GM23338 (cell line): ENCODE data around the gene TNFRSF4. TPM values are rescaled to one million over a fixed set of nuclear protein-coding genes. Genes with fewer than 3 reads are reported as not detected.

ENCODE experiments used
- ATAC-seq: fragments of 200-7000 bp; cut with Tn5 transposase; 3 replicates; pipeline ENCODE4 v1.9.1; 2020
- DNase-seq: peaks from one replicate; pipeline ENCODE4 v3.0.0-alpha.2; 2015; ENCODE audit warnings: low spot score
- H2AFZ ChIP-seq: fragments of 200-600 bp; sonication (generic); 2 replicates; pipeline ENCODE4 v1.8.0; 2016; ENCODE audit warnings: antibody characterized with exemption, mild to moderate bottlenecking, moderate library complexity
- H3F3A ChIP-seq: fragments of 200-600 bp; sonication (generic); replicated peaks from 2 replicates; pipeline ENCODE4 v1.8.0; 2017; ENCODE audit warnings: antibody characterized with exemption, mixed run types, low read depth
- H3K27ac ChIP-seq: fragments of 200-600 bp; sonication (generic); 2 replicates; pipeline ENCODE4 v1.6.1; 2016; ENCODE audit warnings: low read depth
- H3K27me3 ChIP-seq: fragments of 200-600 bp; sonication (generic); 2 replicates; pipeline ENCODE4 v1.8.0; 2016; ENCODE audit warnings: mild to moderate bottlenecking, mixed run types, moderate library complexity; ENCODE audit not compliant: insufficient read depth
- H3K36me3 ChIP-seq: fragments of 200-600 bp; sonication (generic); 2 replicates; pipeline ENCODE4 v1.8.0; 2016; ENCODE audit warnings: mild to moderate bottlenecking; ENCODE audit not compliant: insufficient read depth
- H3K4me1 ChIP-seq: fragments of 200-600 bp; sonication (generic); 2 replicates; pipeline ENCODE4 v1.8.0; 2016; ENCODE audit warnings: mild to moderate bottlenecking, moderate library complexity; ENCODE audit not compliant: insufficient read depth
- H3K4me2 ChIP-seq: fragments of 200-600 bp; sonication (generic); 2 replicates; pipeline ENCODE4 v1.7.1; 2017; ENCODE audit warnings: mixed run types
- H3K4me3 ChIP-seq: fragments of 200-600 bp; sonication (generic); 2 replicates; pipeline ENCODE4 v1.6.1; 2016; ENCODE audit warnings: mixed run types
- H3K79me2 ChIP-seq: fragments of 200-600 bp; sonication (generic); replicated peaks from 2 replicates; pipeline ENCODE4 v1.8.0; 2017; ENCODE audit warnings: mild to moderate bottlenecking; ENCODE audit not compliant: insufficient read depth
- H3K9me2 ChIP-seq: fragments of 200-600 bp; sonication (generic); 2 replicates; pipeline ENCODE4 v1.8.0; 2017; ENCODE audit not compliant: insufficient read depth
- H4K20me1 ChIP-seq: fragments of 200-600 bp; sonication (generic); replicated peaks from 2 replicates; pipeline ENCODE4 v1.8.0; 2017; ENCODE audit warnings: mild to moderate bottlenecking; ENCODE audit not compliant: insufficient read depth
- H3K27ac Mint-ChIP-seq: 2 replicates; pipeline ENCODE4 v1.8.0; 2020; ENCODE audit warnings: inconsistent platforms, mild to moderate bottlenecking, moderate library complexity, mixed read lengths
- H3K27me3 Mint-ChIP-seq: 3 replicates; pipeline ENCODE4 v1.8.0; 2022; ENCODE audit warnings: low read depth, mild to moderate bottlenecking, moderate library complexity, mixed read lengths, inconsistent platforms; ENCODE audit not compliant: insufficient read depth, poor library complexity
- H3K36me3 Mint-ChIP-seq: 3 replicates; pipeline ENCODE4 v1.8.0; 2021; ENCODE audit warnings: low read depth, mild to moderate bottlenecking, inconsistent platforms, moderate library complexity, mixed read lengths
- H3K4me1 Mint-ChIP-seq: 3 replicates; pipeline ENCODE4 v1.8.0; 2020; ENCODE audit warnings: mild to moderate bottlenecking, inconsistent platforms, mixed read lengths
- H3K4me3 Mint-ChIP-seq: 3 replicates; pipeline ENCODE4 v1.8.0; 2021; ENCODE audit warnings: moderate library complexity, mild to moderate bottlenecking, inconsistent platforms, mixed read lengths
- H3K9me3 Mint-ChIP-seq: 3 replicates; pipeline ENCODE4 v1.8.0; 2020; ENCODE audit warnings: moderate library complexity, mild to moderate bottlenecking, inconsistent platforms, mixed read lengths
- ETS1 ChIP-seq: IDR thresholded peaks from 2 replicates; pipeline ENCODE4 v1.6.1; 2016; ENCODE audit warnings: antibody characterized with exemption
- EZH2 ChIP-seq: fragments of 200-600 bp; sonication (generic); IDR thresholded peaks from one replicate; pipeline ENCODE4 v1.8.0; 2017; ENCODE audit warnings: antibody characterized with exemption, mild to moderate bottlenecking, low read depth; ENCODE audit not compliant: unreplicated experiment
- REST ChIP-seq: IDR thresholded peaks from one replicate; pipeline ENCODE4 v1.6.1; 2018; ENCODE audit warnings: antibody characterized with exemption; ENCODE audit not compliant: unreplicated experiment
- ZNF331 ChIP-seq: fragments of 250-450 bp; sonication (Bioruptor Pico); IDR thresholded peaks from 2 replicates; pipeline ENCODE4 v1.5.0; 2020; ENCODE audit warnings: low read depth, mild to moderate bottlenecking, moderate library complexity
- ZNF462 ChIP-seq: fragments of 250-450 bp; sonication (Bioruptor Pico); IDR thresholded peaks from 2 replicates; pipeline ENCODE4 v1.5.0; 2020; ENCODE audit warnings: mild to moderate bottlenecking, moderate library complexity
- polyA plus RNA-seq: library from polyadenylated mRNA; unstranded; fragments of >200 nt; fragmentation: Nextera tagmentation; extraction: Ambion mirVana; gene quantifications from 2 replicates; pipeline ENCODE4 v1.2.1, GENCODE V29; 2016
- total RNA-seq: library from RNA; depleted of rRNA; stranded (reverse); fragments of >200 nt; shearing (Covaris generic); gene quantifications from 2 replicates; pipeline ENCODE4 v1.2.3, GENCODE V29; 2014

The TNFRSF4 gene
- total and polyA plus RNA-seq, 2 experiments from 2014 or later: not detected

- TF ChIP-seq ZNF462 (CRISPR knock-in tag) (no peak), ZNF331 (no peak), REST (no peak)
Measured at GRCh38 chr1:1245178-1245816, 31.3 kb upstream of the TNFRSF4 start (continued).

GRCh38 chr1:1244192-1244811 lies 30.3 kb upstream of the TNFRSF4 start:
- Histone ChIP-seq H3K79me2 (no peaks in the 10 kb centered on the region), H3K36me3 (no peaks in the 10 kb centered on the region), H2AFZ (no peak overlapping the region), H3K4me1 (peaks cover 3% of the 10 kb centered on the region; the same call in 1 of the 2 replicates), H3F3A (no peaks in the 10 kb centered on the region), H3K27me3 (peaks cover 10% of the 10 kb centered on the region; the same call in 1 of the 2 replicates), H4K20me1 (no peaks in the 10 kb centered on the region), H3K4me3 (no peak overlapping the region), H3K27ac (no peak overlapping the region), H3K4me2 (no peak overlapping the region), H3K9me2 (no peaks in the 10 kb centered on the region)
- no peak overlapping the region for H3K27ac Mint-ChIP-seq
- no peaks in the 10 kb centered on the region for H3K4me1 Mint-ChIP-seq
- no peaks in the 10 kb centered on the region for H3K9me3 Mint-ChIP-seq
- H3K36me3 Mint-ChIP-seq: no peaks in the 10 kb centered on the region
- H3K27me3 Mint-ChIP-seq: peaks cover 6% of the 10 kb centered on the region
- no peak for DNase-seq
- no peak for ATAC-seq
- no peak overlapping the region for H3K4me3 Mint-ChIP-seq
- TF ChIP-seq EZH2 (no peak), ETS1 (no peak)
